Measurements from ENCODE around the gene PGBD2.
"Not testable (repeated sequence)": the region's sequence is repeated elsewhere in the genome, so short reads cannot be mapped to it uniquely, and the experiment has no call there.

The PGBD2 gene

GRCh38 chr1:248889914-248890243, 16.2 kb upstream of the PGBD2 start:
- DNase-seq = not testable (repeated sequence)

- no peak for DNase-seq
Measured at GRCh38 chr1:248890549-248891498, 15.2 kb upstream of the PGBD2 start.

GRCh38 chr1:248891758-248892157, 14.3 kb upstream of the PGBD2 start:
- DNase-seq = no peak

- DNase-seq = no peak
Measured at GRCh38 chr1:248892590-248892989, 13.4 kb upstream of the PGBD2 start.

DNA sequence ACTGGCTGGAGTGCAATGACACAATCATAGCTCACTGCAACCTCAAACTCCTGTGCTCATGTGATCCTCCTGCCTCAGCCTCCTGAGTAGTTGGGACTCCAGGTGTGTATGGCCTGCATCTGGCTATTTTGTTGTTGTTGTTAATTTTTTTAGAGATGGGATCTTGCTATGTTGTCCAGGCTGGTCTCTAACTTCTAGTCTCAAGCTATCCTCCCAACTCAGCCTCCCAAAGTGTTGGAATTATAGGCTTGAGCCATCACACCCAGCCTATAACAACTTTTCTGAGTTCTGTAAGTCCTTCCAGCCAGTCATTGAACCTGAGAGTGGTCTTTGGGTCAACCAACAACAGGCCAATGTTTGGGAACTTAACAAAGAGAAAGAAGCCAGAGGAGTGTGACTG, 11.2 kb upstream of the PGBD2 start:
- no peak for DNase-seq

DNA sequence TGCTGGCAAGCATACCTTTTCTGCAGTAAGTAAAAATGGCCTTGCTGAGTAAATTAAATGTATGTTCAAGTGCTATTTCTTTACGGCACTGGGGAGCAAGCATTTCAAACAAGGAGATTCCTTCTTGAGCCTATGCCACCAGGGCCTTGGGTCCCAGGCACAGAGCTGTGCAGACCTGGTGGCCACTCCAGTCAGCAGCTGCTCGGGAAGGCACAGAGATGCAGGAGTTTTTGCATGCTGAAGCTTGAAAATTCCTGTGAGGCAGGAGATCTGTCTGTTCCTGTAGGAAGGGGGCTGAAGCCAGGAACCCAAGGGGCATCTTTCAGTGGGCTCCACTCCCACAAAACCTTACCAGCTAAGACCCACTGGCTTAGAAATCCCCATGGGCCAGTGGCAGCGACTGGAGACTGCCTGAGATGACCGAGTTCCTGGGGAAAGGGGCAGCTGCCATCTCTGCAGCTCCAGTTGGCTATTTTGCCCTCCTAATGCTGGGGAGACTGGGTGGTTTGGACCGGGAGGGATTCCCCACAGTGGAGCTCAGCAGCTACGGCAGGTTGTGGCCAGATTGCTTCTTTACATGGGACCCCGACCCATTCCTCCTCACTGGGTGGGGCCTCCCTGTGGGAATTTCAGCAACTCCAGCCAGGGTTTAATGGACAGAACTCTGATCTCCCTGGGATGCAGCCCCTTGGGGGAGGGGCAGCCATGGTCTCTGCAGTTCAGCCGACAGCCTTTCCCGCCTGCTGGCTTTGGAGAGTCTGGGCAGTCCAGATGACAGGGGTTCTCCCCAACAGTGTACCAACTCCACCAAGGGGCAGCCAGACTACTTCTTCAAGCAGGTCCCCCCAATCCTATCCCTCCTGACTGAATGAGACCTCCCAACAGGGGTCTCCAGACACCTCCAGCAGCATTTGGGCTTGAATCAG, 8.4 kb upstream of the PGBD2 start:
- DNase-seq = no peak

GRCh38 chr1:248900637-248901036, 5.4 kb upstream of the PGBD2 start:
- no peak for DNase-seq

GRCh38 chr1:248901578-248901977, 4.5 kb upstream of the PGBD2 start:
- no peak for DNase-seq

GRCh38 chr1:248904437-248905216, 1.4 kb upstream of the PGBD2 start:
- DNase-seq = no peak

- DNase-seq = no peak
Measured at GRCh38 chr1:248905662-248906008, 400 bp upstream of the PGBD2 start.

DNA sequence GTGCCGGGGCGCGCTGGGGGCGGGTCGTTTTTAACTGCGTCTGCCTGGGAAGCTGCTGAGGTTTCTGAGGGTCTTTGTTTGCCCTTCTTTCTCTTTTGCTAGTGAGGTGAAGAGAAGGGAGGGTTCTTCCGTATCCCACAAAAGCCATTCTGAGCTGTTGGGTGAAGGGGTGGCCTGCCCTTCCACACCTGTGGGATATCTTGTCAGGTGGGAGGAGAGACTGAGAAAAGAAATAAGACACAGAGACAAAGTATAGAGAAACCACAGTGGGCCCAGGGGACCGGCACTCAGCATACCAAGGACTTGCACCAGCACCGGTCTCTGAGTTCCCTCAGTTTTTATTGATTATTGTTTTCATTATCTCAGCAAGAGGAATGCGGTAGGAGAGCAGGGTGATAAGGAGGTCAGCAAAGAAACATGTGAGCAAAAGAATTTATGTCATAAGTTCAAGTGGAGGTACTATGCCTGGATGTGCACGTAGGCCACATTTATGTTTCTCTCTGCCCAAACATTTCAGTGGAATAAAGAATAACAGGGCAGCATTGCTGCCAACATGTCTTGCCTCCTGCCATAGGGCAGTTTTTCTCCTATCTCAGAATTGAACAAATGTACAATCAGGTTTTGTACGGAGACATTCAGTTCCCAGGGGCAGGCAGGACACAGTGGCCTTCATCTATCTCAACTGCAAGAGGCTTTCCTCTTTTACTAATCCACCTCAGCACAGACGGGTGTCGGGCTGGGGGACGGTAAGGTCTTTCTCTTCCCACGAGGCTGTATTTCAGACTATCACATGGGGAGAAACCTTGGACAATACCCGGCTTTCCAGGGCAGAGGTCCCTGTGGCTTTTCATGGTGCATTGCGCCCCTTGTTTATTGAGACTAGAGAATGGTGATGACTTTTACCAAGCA, 972 bp downstream of the PGBD2 start:
- DNase-seq = no peak

DNA sequence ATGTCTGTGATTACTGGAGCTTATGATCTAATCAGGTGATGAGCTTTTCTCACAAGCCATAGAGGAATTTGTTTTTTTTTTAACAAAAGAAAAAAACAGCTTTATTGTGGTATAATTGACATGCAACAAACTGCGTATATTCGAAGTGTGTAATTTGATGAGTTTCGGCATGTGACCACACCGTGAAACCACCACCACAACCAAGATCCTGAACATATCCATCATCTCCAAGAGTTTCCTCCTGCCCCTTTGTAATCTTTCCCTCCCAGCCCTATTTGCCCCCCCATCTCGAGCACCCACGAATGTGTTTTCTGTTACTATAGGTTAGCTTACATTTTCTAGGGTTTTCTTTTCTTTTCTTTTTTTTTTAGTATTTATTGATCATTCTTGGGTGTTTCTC, 4.7 kb downstream of the PGBD2 start:
- DNase-seq = no peak

DNA sequence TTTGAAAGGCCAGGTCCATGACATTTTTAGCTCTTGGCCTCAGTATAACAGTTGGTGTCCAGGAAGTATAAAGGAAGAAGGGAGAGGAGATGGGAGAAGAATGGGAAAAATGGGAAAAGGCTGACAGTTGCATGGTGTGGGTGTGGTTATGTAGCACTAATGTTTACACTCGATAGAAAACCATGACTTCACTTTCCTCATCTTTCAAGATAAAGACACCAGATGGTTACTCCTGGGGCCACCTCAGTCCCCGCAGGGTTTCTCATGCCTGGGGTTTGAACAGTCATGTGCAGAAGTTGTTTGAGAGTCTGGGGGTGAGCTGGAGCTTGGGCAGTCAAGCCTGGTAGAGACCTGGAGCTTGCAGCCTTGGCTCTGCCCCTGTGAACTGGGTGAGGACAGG, 7.9 kb downstream of the PGBD2 start:
- no peak for DNase-seq

- no peak for DNase-seq
Measured at GRCh38 chr1:248914796-248915381, 8.9 kb downstream of the PGBD2 start.

GRCh38 chr1:248918131-248918530, 12.1 kb downstream of the PGBD2 start:
- DNase-seq = no peak

- no peak for DNase-seq
Measured at GRCh38 chr1:248923352-248924338, 17.6 kb downstream of the PGBD2 start.

DNA sequence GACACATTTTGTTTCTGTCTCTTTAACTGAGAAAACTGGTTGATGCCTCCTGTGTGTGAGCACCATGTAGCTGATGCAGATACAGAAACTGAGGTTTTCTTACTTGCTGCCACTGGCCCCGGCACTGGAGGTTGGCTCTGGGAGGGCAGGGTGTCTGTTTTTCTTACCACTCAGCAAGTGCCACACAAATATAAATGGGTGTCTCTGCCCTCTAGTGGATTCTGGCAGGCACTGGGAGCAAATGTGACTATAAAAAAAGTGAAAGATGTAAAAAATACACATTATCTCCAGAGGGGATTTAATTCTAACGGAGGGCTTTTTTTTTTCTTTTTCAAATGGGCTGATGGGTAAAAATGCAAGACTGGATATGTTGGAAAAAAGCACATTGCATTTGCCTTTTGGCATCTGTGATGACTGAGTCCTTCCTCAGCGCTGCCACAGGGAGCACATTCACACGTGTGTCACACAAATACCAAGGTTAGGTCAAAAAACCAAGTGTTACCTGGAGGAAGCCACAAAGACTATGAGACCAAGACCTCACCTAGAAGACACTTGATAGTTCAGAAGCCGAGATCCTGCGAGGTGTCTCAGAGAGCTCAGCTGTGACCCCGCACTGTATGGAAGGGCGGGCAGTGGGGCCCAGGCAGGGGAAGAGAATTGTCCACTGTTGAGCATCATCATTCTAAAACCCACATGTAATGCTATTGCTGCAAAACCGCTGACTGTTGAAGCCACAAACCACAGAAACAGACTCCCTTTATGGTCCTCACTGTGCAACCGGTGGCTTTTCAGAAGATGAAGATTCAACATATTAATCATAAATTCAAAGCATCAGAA, 18.9 kb downstream of the PGBD2 start:
- peak; percentile 69 for DNase-seq

DNA sequence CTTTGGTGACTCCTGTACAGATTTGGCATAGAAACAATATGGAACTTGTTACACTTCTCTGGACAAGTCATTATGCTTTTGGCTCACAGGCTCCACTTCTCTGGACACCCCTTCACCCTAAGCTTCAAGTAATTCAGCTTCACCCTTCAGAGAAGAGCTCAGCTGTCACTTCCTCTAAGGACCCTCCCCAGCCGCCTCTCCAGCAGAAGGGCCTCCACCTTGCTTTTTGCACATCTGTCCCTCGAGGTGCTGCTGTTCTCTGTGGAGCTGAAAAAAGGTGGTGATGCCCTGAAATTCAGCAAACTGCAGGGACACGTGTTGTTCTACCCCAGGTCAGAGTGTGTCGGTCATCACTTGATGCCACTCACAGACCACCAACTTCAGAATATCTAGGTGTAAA, 19.8 kb downstream of the PGBD2 start:
- DNase-seq = not testable (repeated sequence)

Measured in activated CD8-positive, alpha-beta memory T cell treated with anti-CD3 and anti-CD28 coated beads, Interleukin-2, amount 50 U/mL, for 48 hours (primary cell).